ENCODE results near the gene AP5S1.

DNA sequence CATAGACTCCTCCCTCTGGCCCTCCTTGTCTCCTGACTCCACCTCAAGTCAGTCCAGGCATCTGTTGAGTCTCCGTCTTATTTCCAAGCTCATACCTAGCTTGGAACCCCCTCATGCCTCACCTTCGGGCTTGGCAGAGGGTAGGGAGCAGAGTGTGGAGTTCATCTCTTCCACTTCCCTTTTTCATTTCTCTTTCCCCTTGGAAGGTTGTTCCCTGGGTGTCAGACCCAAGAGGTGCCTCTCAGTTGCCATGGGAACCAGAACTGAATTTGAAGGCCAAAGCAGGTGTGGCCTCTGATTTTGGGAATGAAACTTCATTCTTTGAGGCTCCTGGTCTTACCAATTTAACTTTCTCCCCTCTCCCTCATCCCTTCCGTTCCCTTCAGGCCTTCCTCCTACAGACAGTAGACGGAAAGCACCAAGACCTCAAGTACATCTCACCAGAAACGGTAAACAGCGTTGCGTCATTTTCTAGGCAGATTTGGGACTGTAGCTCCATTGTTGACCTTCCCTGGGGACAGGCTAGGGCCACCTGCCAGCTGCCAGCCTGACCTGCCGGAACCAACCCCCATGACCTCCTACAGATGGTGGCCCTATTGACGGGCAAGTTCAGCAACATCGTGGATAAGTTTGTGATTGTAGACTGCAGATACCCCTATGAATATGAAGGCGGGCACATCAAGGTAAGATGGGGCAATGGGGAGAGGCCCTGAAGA, 17.7 kb upstream of the AP5S1 start:
- TF ChIP-seq EZH2 (IDR thresholded peaks at IDR 0.05; ENCODE audit: insufficient read depth, poor library complexity, severe bottlenecking) (no peak), EZH2phosphoT487 (IDR thresholded peaks at IDR 0.05; ENCODE audit: insufficient read depth, low read depth) (no peak)
